Neural cell (in vitro differentiated cells): Measurements from ENCODE around the gene LCORL. TPM values are rescaled to one million over a fixed set of nuclear protein-coding genes. Genes with fewer than 3 reads are reported as not detected.

Source experiments
- H2AFZ ChIP-seq: fragments of 200-600, 300-800 bp; sonication (generic), shearing (Covaris generic); 2 replicates; pipeline ENCODE4 v1.6.0; 2014; ENCODE audit warnings: low read depth, mild to moderate bottlenecking, antibody characterized with exemption, low read length, moderate library complexity
- H3F3A ChIP-seq: fragments of 200-600 bp; shearing (Covaris generic); 2 replicates; pipeline ENCODE4 v1.6.1; 2016; ENCODE audit warnings: mild to moderate bottlenecking, moderate library complexity, mixed read lengths, antibody characterized with exemption, low read length; ENCODE audit not compliant: insufficient read depth, poor library complexity, severe bottlenecking
- H3K27ac ChIP-seq: fragments of 200-600, 300-800 bp; sonication (generic), shearing (Covaris generic); 2 replicates; pipeline ENCODE4 v1.5.1; 2014; ENCODE audit warnings: mild to moderate bottlenecking, low read length, moderate library complexity
- H3K27me3 ChIP-seq: fragments of 300-800, 200-600 bp; sonication (generic), shearing (Covaris generic); 2 replicates; pipeline ENCODE4 v1.6.0; 2014; ENCODE audit warnings: mild to moderate bottlenecking, low read depth, low read length, moderate library complexity; ENCODE audit not compliant: insufficient read depth
- H3K36me3 ChIP-seq: fragments of 300-800, 200-600 bp; sonication (generic), shearing (Covaris generic); 2 replicates; pipeline ENCODE4 v1.5.1; 2014; ENCODE audit warnings: mild to moderate bottlenecking, antibody characterized with exemption, low read length, moderate library complexity; ENCODE audit not compliant: insufficient read depth
- H3K4me2 ChIP-seq: fragments of 300-800, 200-600 bp; sonication (generic), shearing (Covaris generic); 2 replicates; pipeline ENCODE4 v1.6.0; 2014; ENCODE audit warnings: mild to moderate bottlenecking, low read length
- H3K4me3 ChIP-seq: fragments of 300-800, 200-600 bp; sonication (generic), shearing (Covaris generic); 2 replicates; pipeline ENCODE4 v1.5.1; 2014; ENCODE audit warnings: mild to moderate bottlenecking, low read length, moderate library complexity
- H3K79me2 ChIP-seq: fragments of 200-600 bp; shearing (Covaris generic); replicated peaks from 2 replicates; pipeline ENCODE4 v1.6.0; 2014; ENCODE audit warnings: mild to moderate bottlenecking, low read length, moderate library complexity; ENCODE audit not compliant: insufficient read depth
- H3K9ac ChIP-seq: fragments of 300-800, 200-600 bp; sonication (generic), shearing (Covaris generic); 2 replicates; pipeline ENCODE4 v1.6.1; 2016; ENCODE audit warnings: mild to moderate bottlenecking, low read length, mixed read lengths
- H3K9me2 ChIP-seq: fragments of 200-600 bp; shearing (Covaris generic); 2 replicates; pipeline ENCODE4 v1.6.1; 2016; ENCODE audit warnings: mild to moderate bottlenecking, low read length, mixed read lengths; ENCODE audit not compliant: insufficient read depth
- H3K9me3 ChIP-seq: fragments of 200-600, 300-800 bp; sonication (generic), shearing (Covaris generic); 2 replicates; pipeline ENCODE4 v1.6.1; 2016; ENCODE audit warnings: mild to moderate bottlenecking, mixed run types, low read length, moderate library complexity, mixed read lengths
- H4K20me1 ChIP-seq: fragments of 200-600 bp; shearing (Covaris generic); 2 replicates; pipeline ENCODE4 v1.6.1; 2016; ENCODE audit warnings: mild to moderate bottlenecking, mixed run types; ENCODE audit not compliant: insufficient read depth
- EP300 ChIP-seq: fragments of 450-650 bp; conservative IDR thresholded peaks from 2 replicates; pipeline ENCODE4 v1.6.1; 2014; ENCODE audit warnings: antibody characterized with exemption, mild to moderate bottlenecking, moderate library complexity; ENCODE audit not compliant: poor library complexity, severe bottlenecking
- EZH2 ChIP-seq: fragments of 200-600, 300-800 bp; shearing (Covaris generic), sonication (generic); IDR thresholded peaks from 2 replicates; pipeline ENCODE4 v1.6.1; 2014; ENCODE audit warnings: antibody characterized with exemption, low read length, borderline replicate concordance, mild to moderate bottlenecking; ENCODE audit not compliant: insufficient read depth, poor library complexity, severe bottlenecking
- MXI1 ChIP-seq: fragments of 450-650 bp; conservative IDR thresholded peaks from 2 replicates; pipeline ENCODE4 v1.6.1; 2014; ENCODE audit warnings: antibody characterized with exemption, mild to moderate bottlenecking; ENCODE audit not compliant: poor library complexity, severe bottlenecking
- POLR2AphosphoS5 ChIP-seq: IDR thresholded peaks from 2 replicates; pipeline ENCODE4 v1.6.1; 2012
- RAD21 ChIP-seq: fragments of 450-650 bp; conservative IDR thresholded peaks from 2 replicates; pipeline ENCODE4 v1.6.1; 2014; ENCODE audit warnings: antibody characterized with exemption, mild to moderate bottlenecking, moderate library complexity
- SMC3 ChIP-seq: fragments of 450-650 bp; conservative IDR thresholded peaks from 2 replicates; pipeline ENCODE4 v1.6.1; 2014; ENCODE audit warnings: antibody characterized with exemption, mild to moderate bottlenecking, moderate library complexity; ENCODE audit not compliant: poor library complexity
- TAF1 ChIP-seq: IDR thresholded peaks from 2 replicates; pipeline ENCODE4 v1.6.1; 2012; ENCODE audit warnings: low read depth
- polyA plus RNA-seq: library from polyadenylated mRNA; depleted of rRNA; stranded (reverse); fragments of >200 nt; gene quantifications from 2 replicates; pipeline ENCODE4 v1.2.3, GENCODE V29; 2014
- TF ChIP-seq, protein P1 (sequence below): fragments of 450-650 bp; IDR thresholded peaks from 2 replicates; pipeline ENCODE4 v1.5.1; 2014; ENCODE audit warnings: antibody characterized with exemption, mild to moderate bottlenecking, moderate library complexity; ENCODE audit not compliant: poor library complexity, severe bottlenecking
- TF ChIP-seq, protein P2 (sequence below): IDR thresholded peaks from 2 replicates; pipeline ENCODE4 v1.6.1; 2012; ENCODE audit warnings: borderline replicate concordance

Gene LCORL
- polyA plus RNA-seq, 1 donor from 2014 or later, result 49.0 TPM

DNA sequence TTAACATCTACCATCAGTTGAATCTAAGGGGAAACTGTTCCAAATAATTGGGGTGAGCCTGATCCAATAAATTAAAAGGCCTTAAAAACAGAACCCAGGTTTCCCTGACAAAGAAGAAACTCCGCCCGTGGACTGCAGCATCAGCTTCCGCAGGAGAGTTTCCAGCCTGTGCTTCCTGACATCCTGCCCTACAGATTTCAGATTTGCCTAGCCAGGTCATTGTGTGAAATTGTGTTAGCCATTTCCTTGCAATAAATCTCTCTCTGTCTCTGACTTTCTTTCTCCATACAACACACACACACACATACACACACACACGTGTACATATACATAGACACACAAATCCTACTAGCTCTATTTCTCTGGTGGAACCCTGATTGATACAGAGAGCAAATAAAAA, 48.3 kb upstream of the LCORL start (continued):
- TF ChIP-seq EP300 (no peak), EZH2 (no peak)

DNA sequence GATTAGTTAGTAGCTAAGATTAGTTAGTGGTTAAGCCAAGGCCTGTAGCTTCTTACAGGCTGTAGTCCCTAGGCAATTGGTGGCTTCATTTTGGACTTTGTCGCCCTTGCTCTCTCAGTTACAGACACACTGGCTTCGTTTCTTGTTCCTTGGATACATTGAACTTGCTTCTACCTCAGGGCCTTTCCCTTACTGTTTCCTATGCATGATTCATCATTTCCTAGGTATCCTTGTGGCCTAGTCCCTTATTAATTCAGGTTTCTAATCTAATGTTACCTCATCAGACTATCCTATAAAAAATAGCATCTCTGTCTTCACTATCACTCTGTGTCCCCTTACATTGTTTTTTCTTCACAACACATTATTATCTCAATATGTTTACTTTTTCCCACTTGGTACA, 45.5 kb upstream of the LCORL start:
- H3F3A ChIP-seq, result no peaks in the 10 kb centered on the region
- H3K4me2 ChIP-seq, result no peak overlapping the region
- no peaks in the 10 kb centered on the region for H3K9me2 ChIP-seq
- H2AFZ ChIP-seq, result no peak overlapping the region
- H4K20me1 ChIP-seq, result no peaks in the 10 kb centered on the region
- TF ChIP-seq, protein P1, sequence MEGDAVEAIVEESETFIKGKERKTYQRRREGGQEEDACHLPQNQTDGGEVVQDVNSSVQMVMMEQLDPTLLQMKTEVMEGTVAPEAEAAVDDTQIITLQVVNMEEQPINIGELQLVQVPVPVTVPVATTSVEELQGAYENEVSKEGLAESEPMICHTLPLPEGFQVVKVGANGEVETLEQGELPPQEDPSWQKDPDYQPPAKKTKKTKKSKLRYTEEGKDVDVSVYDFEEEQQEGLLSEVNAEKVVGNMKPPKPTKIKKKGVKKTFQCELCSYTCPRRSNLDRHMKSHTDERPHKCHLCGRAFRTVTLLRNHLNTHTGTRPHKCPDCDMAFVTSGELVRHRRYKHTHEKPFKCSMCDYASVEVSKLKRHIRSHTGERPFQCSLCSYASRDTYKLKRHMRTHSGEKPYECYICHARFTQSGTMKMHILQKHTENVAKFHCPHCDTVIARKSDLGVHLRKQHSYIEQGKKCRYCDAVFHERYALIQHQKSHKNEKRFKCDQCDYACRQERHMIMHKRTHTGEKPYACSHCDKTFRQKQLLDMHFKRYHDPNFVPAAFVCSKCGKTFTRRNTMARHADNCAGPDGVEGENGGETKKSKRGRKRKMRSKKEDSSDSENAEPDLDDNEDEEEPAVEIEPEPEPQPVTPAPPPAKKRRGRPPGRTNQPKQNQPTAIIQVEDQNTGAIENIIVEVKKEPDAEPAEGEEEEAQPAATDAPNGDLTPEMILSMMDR, result no peak
- TF ChIP-seq EZH2, result no peak
- TF ChIP-seq RAD21, result no peak
- no peak for TF ChIP-seq TAF1
- TF ChIP-seq MXI1, result no peak
- TF ChIP-seq, protein P2, sequence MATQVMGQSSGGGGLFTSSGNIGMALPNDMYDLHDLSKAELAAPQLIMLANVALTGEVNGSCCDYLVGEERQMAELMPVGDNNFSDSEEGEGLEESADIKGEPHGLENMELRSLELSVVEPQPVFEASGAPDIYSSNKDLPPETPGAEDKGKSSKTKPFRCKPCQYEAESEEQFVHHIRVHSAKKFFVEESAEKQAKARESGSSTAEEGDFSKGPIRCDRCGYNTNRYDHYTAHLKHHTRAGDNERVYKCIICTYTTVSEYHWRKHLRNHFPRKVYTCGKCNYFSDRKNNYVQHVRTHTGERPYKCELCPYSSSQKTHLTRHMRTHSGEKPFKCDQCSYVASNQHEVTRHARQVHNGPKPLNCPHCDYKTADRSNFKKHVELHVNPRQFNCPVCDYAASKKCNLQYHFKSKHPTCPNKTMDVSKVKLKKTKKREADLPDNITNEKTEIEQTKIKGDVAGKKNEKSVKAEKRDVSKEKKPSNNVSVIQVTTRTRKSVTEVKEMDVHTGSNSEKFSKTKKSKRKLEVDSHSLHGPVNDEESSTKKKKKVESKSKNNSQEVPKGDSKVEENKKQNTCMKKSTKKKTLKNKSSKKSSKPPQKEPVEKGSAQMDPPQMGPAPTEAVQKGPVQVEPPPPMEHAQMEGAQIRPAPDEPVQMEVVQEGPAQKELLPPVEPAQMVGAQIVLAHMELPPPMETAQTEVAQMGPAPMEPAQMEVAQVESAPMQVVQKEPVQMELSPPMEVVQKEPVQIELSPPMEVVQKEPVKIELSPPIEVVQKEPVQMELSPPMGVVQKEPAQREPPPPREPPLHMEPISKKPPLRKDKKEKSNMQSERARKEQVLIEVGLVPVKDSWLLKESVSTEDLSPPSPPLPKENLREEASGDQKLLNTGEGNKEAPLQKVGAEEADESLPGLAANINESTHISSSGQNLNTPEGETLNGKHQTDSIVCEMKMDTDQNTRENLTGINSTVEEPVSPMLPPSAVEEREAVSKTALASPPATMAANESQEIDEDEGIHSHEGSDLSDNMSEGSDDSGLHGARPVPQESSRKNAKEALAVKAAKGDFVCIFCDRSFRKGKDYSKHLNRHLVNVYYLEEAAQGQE, result no peak
- TF ChIP-seq SMC3, result no peak
- no peak for TF ChIP-seq EP300
- no peak for TF ChIP-seq POLR2AphosphoS5
- H3K27ac ChIP-seq, result no peak overlapping the region
- H3K4me3 ChIP-seq, result no peak overlapping the region
- no peaks in the 10 kb centered on the region for H3K27me3 ChIP-seq
- no peak overlapping the region for H3K9ac ChIP-seq
- H3K36me3 ChIP-seq, result no peaks in the 10 kb centered on the region
- H3K79me2 ChIP-seq, result no peaks in the 10 kb centered on the region
- no peaks in the 10 kb centered on the region for H3K9me3 ChIP-seq

DNA sequence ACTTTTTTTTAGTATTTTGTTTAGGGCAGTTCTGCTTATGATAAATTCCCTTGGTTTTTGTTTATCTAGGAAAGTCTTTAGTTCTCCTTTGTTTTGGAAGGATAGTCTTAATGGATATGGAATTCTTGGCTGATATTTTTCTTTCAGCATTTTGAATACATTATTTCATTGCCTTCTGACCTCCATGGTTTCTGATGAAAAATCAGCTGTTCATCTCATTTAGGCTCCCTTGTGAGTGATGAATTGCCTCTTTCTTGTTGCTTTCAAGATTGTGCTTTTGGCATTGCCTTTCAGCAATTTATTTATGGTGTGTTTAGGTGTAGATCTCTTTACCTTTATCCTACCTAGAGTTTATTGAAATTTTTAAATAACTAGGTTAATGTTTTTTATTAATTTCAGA, 41.5 kb upstream of the LCORL start:
- no peak for TF ChIP-seq EZH2
- no peak for TF ChIP-seq SMC3
- Histone ChIP-seq H3K9me3 (no peaks in the 10 kb centered on the region), H3F3A (no peaks in the 10 kb centered on the region), H3K9ac (no peak overlapping the region), H4K20me1 (no peaks in the 10 kb centered on the region), H3K4me3 (no peak overlapping the region), H2AFZ (no peak overlapping the region), H3K4me2 (no peak overlapping the region), H3K36me3 (no peaks in the 10 kb centered on the region), H3K27me3 (no peaks in the 10 kb centered on the region), H3K9me2 (no peaks in the 10 kb centered on the region), H3K27ac (no peak overlapping the region), H3K79me2 (no peaks in the 10 kb centered on the region)
